Lower lobe of right lung (tissue), 2 donors: ENCODE measurements around the gene PHF21B. TPM values are rescaled to one million over a fixed set of nuclear protein-coding genes. Genes with fewer than 3 reads are reported as not detected.
A peak's percentile ranks its signal among the peaks of the same experiment; 100 is the strongest.

ENCODE experiments used
- ATAC-seq, 2 donors: fragments of 200-7000 bp; cut with Tn5 transposase; one replicate each; pipeline ENCODE4 v1.9.1; 2020 to 2022; ENCODE audit warnings: mild to moderate bottlenecking in 2 of 2, moderate library complexity in 2 of 2
- DNase-seq: peaks from one replicate; pipeline ENCODE4 v3.0.0-alpha.2; 2020
- H3K27ac ChIP-seq: fragments of 200-600 bp; one replicate; pipeline ENCODE4 v1.8.0; 2022
- H3K27me3 ChIP-seq: fragments of 200-600 bp; one replicate; pipeline ENCODE4 v1.8.0; 2022; ENCODE audit warnings: low read depth
- H3K36me3 ChIP-seq: fragments of 200-600 bp; one replicate; pipeline ENCODE4 v1.8.0; 2022; ENCODE audit warnings: mild to moderate bottlenecking
- H3K4me1 ChIP-seq: fragments of 200-600 bp; one replicate; pipeline ENCODE4 v1.8.0; 2022
- H3K4me3 ChIP-seq: fragments of 200-600 bp; one replicate; pipeline ENCODE4 v1.8.0; 2022; ENCODE audit warnings: mild to moderate bottlenecking
- H3K9me3 ChIP-seq: fragments of 200-600 bp; one replicate; pipeline ENCODE4 v1.8.0; 2022
- CTCF ChIP-seq: fragments of 200-600 bp; IDR thresholded peaks from one replicate; pipeline ENCODE4 v1.8.0; 2022; ENCODE audit warnings: antibody characterized with exemption, mild to moderate bottlenecking
- intact Hi-C: fragments of 100-400 bp; cut with DNase I; formaldehyde crosslinking; loops from one replicate; pipeline ENCODE4 v1.11.0; 2022
- total RNA-seq: library from RNA; stranded (reverse); fragmentation: NEBNext Ultra II Directional; extraction: Animal tissue kit (Norgen Biotek cat#: 25700); gene quantifications from one replicate; pipeline ENCODE4 v1.2.1, GENCODE V29; 2021
- donor health status: DM: no; HTN: yes; CAD: no; lungs with severe emphysema.

PHF21B gene
- total RNA-seq, 1 donor from 2014 or later, result not detected

- intact Hi-C loops, result no loop called here
- ATAC-seq, result no peak
- TF ChIP-seq CTCF, result no peak
These were observed 82.2 kb downstream of the PHF21B start for GRCh38 chr22:44927463-44928135.

GRCh38 chr22:44926491-44927415 lies 83.1 kb downstream of the PHF21B start:
- DNase-seq (peak; percentile 25), ATAC-seq (no peak)
- H3K36me3 ChIP-seq, result no peaks in the 10 kb centered on the region
- no peaks in the 10 kb centered on the region for H3K4me1 ChIP-seq
- peaks cover 3% of the 10 kb centered on the region for H3K27me3 ChIP-seq
- H3K9me3 ChIP-seq, result no peaks in the 10 kb centered on the region
- intact Hi-C loops, result no loop called here
- no peak overlapping the region for H3K27ac ChIP-seq
- TF ChIP-seq CTCF, result no peak
- H3K4me3 ChIP-seq, result no peak overlapping the region

More at GRCh38 chr22:44927463-44928135, 82.2 kb downstream of the PHF21B start:
- DNase-seq, result peak; percentile 6
- no peak overlapping the region for H3K27ac ChIP-seq
- no peaks in the 10 kb centered on the region for H3K36me3 ChIP-seq
- H3K4me1 ChIP-seq, result no peaks in the 10 kb centered on the region
- H3K27me3 ChIP-seq, result peaks cover 3% of the 10 kb centered on the region
- H3K9me3 ChIP-seq, result no peaks in the 10 kb centered on the region
- H3K4me3 ChIP-seq, result no peak overlapping the region

- Histone ChIP-seq H3K9me3 (no peaks in the 10 kb centered on the region), H3K4me3 (no peak overlapping the region), H3K27me3 (peaks cover 3% of the 10 kb centered on the region), H3K4me1 (no peaks in the 10 kb centered on the region), H3K27ac (no peak overlapping the region), H3K36me3 (no peaks in the 10 kb centered on the region)
- TF ChIP-seq CTCF, result no peak
- ATAC-seq (no peak), DNase-seq (peak; percentile 15)
- intact Hi-C loops, result no loop called here
These were observed 83.7 kb downstream of the PHF21B start for GRCh38 chr22:44926124-44926475.

GRCh38 chr22:44925465-44926123 lies 84.2 kb downstream of the PHF21B start:
- TF ChIP-seq CTCF, result no peak
- DNase-seq (peak; percentile 32), ATAC-seq (peak in 1 of 2 donors; percentile 10)
- intact Hi-C loops, result no loop called here
- Histone ChIP-seq H3K9me3 (no peaks in the 10 kb centered on the region), H3K4me1 (no peaks in the 10 kb centered on the region), H3K36me3 (no peaks in the 10 kb centered on the region), H3K27me3 (peaks cover 3% of the 10 kb centered on the region), H3K4me3 (no peak overlapping the region), H3K27ac (no peak overlapping the region)

GRCh38 chr22:44924710-44925109 lies 85.1 kb downstream of the PHF21B start:
- DNase-seq (no peak), ATAC-seq (no peak)
- H3K27me3 ChIP-seq, result no peaks in the 10 kb centered on the region
- H3K36me3 ChIP-seq, result no peaks in the 10 kb centered on the region
- H3K27ac ChIP-seq, result no peak overlapping the region
- H3K4me1 ChIP-seq, result no peaks in the 10 kb centered on the region
- TF ChIP-seq CTCF, result no peak
- no peak overlapping the region for H3K4me3 ChIP-seq
- intact Hi-C loops, result no loop called here
- no peaks in the 10 kb centered on the region for H3K9me3 ChIP-seq
